Activated CD8-positive, alpha-beta T cell treated with anti-CD3 and anti-CD28 coated beads for 36 hours (primary cell): Measurements from ENCODE around the gene THRAP3. TPM values are rescaled to one million over a fixed set of nuclear protein-coding genes. Genes with fewer than 3 reads are reported as not detected.

Source experiments
- ATAC-seq: fragments of 200-7000 bp; cut with Tn5 transposase; one replicate; pipeline ENCODE4 v1.10.0; 2021; ENCODE audit warnings: mild to moderate bottlenecking, moderate library complexity
- CTCF ChIA-PET: fragments of 350-600 bp; sonication (Branson Sonifier 250); formaldehyde crosslinking; loops from one replicate; lab custom pipeline; 2021; ENCODE audit warnings: antibody characterized with exemption; lab: Charles Lee
- POLR2A ChIA-PET: fragments of 350-600 bp; sonication (Branson Sonifier 250); formaldehyde crosslinking; loops from one replicate; lab custom pipeline; 2021; ENCODE audit warnings: antibody characterized with exemption; lab: Charles Lee
- DNase-seq: peaks from one replicate; pipeline ENCODE4 v3.0.0-alpha.2; 2020
- H3K27ac Mint-ChIP-seq: one replicate; pipeline ENCODE4 v1.8.0; 2021; ENCODE audit warnings: mild to moderate bottlenecking, mixed read lengths
- H3K27me3 Mint-ChIP-seq: one replicate; pipeline ENCODE4 v1.8.0; 2021; ENCODE audit warnings: mixed read lengths
- H3K36me3 Mint-ChIP-seq: one replicate; pipeline ENCODE4 v1.8.0; 2021; ENCODE audit warnings: low read depth, mixed read lengths
- H3K4me1 Mint-ChIP-seq: one replicate; pipeline ENCODE4 v1.8.0; 2021; ENCODE audit warnings: low read depth, mixed read lengths
- H3K4me3 Mint-ChIP-seq: one replicate; pipeline ENCODE4 v1.8.0; 2021; ENCODE audit warnings: mild to moderate bottlenecking, moderate library complexity, mixed read lengths
- H3K9me3 Mint-ChIP-seq: one replicate; pipeline ENCODE4 v1.8.0; 2021; ENCODE audit warnings: mixed read lengths
- CTCF ChIP-seq: fragments of 200-600 bp; IDR thresholded peaks from one replicate; pipeline ENCODE4 v1.8.0; 2022; ENCODE audit warnings: antibody characterized with exemption, mild to moderate bottlenecking
- intact Hi-C: fragments of 100-400 bp; cut with micrococcal nuclease; formaldehyde crosslinking; loops from one replicate; pipeline ENCODE4 v1.10.0; 2022
- total RNA-seq, 2 experiments: library from RNA; stranded (reverse); gene quantifications; one replicate each; pipeline ENCODE4 v1.2.3, GENCODE V29; 2021

THRAP3 gene
- total RNA-seq, 2 experiments from 2014 or later, result 119 to 121 TPM

GRCh38 chr1:36324353-36324703, 100.1 kb downstream of the THRAP3 start:
- intact Hi-C loops, result no loop called here
- H3K4me3 Mint-ChIP-seq, result peak overlapping the region; percentile 75
- peaks cover 4% of the 10 kb centered on the region for H3K36me3 Mint-ChIP-seq
- H3K9me3 Mint-ChIP-seq, result no peaks in the 10 kb centered on the region
- H3K27me3 Mint-ChIP-seq, result peaks cover 5% of the 10 kb centered on the region
- H3K27ac Mint-ChIP-seq, result no peak overlapping the region
- DNase-seq, result no peak
- ChIA-PET POLR2A (interaction anchor here (1.0 to 7.9 kb wide), 5 partner anchors 17 to 73 kb away, joined by 3 to 89 read pairs (median 9); partner anchors contain the start of genes LSM10 and SH3D21), CTCF (interaction anchor here (1.1 to 3.0 kb wide), 8 partner anchors 18 to 192 kb away, joined by 3 to 13 read pairs (median 6); no protein-coding TSS in a partner anchor)
- ATAC-seq, result no peak
- TF ChIP-seq CTCF, result no peak
- H3K4me1 Mint-ChIP-seq, result peaks cover 30% of the 10 kb centered on the region

- H3K4me1 Mint-ChIP-seq, result peaks cover 22% of the 10 kb centered on the region
- H3K27me3 Mint-ChIP-seq, result peaks cover 7% of the 10 kb centered on the region
- POLR2A ChIA-PET, result interaction anchor here (0.8 to 1.8 kb wide), 4 partner anchors 26 to 138 kb away, joined by 3 to 5 read pairs (median 4); partner anchors contain the start of gene MRPS15
- CTCF ChIA-PET, result interaction anchor here (0.7 to 3.0 kb wide), 4 partner anchors 16 to 41 kb away, joined by 3 to 13 read pairs (median 6); no protein-coding TSS in a partner anchor
- peaks cover 3% of the 10 kb centered on the region for H3K36me3 Mint-ChIP-seq
- intact Hi-C loops, result no loop called here
- TF ChIP-seq CTCF, result no peak
- DNase-seq, result peak; percentile 35
- no peak for ATAC-seq
- no peak overlapping the region for H3K27ac Mint-ChIP-seq
- no peaks in the 10 kb centered on the region for H3K9me3 Mint-ChIP-seq
- no peak overlapping the region for H3K4me3 Mint-ChIP-seq
Observed at GRCh38 chr1:36326499-36326898, 102.3 kb downstream of the THRAP3 start.

GRCh38 chr1:36327421-36328087, 103.3 kb downstream of the THRAP3 start:
- ChIA-PET CTCF (interaction anchor here (0.8 to 2.3 kb wide), 3 partner anchors 15 to 178 kb away, joined by 3 to 8 read pairs (median 4); partner anchors contain the start of gene TRAPPC3), POLR2A (interaction anchor here (0.9 to 1.8 kb wide), 3 partner anchors 59 to 178 kb away, joined by 3 to 5 read pairs (median 4); partner anchors contain the start of gene MRPS15)
- H3K27ac Mint-ChIP-seq, result no peak overlapping the region
- peak; percentile 34 for ATAC-seq
- DNase-seq, result no peak
- no peaks in the 10 kb centered on the region for H3K36me3 Mint-ChIP-seq
- peaks cover 7% of the 10 kb centered on the region for H3K27me3 Mint-ChIP-seq
- TF ChIP-seq CTCF, result no peak
- H3K9me3 Mint-ChIP-seq, result no peaks in the 10 kb centered on the region
- H3K4me3 Mint-ChIP-seq, result no peak overlapping the region
- H3K4me1 Mint-ChIP-seq, result peaks cover 17% of the 10 kb centered on the region
- intact Hi-C loops, result no loop called here

- DNase-seq, result no peak
- no peak overlapping the region for H3K4me3 Mint-ChIP-seq
- intact Hi-C loops, result no loop called here
- H3K4me1 Mint-ChIP-seq, result peaks cover 14% of the 10 kb centered on the region
- no peaks in the 10 kb centered on the region for H3K36me3 Mint-ChIP-seq
- H3K27ac Mint-ChIP-seq, result no peak overlapping the region
- H3K9me3 Mint-ChIP-seq, result no peaks in the 10 kb centered on the region
- ChIA-PET CTCF (interaction anchor here (2.3 kb wide), 1 partner anchor 14 kb away, joined by 8 read pairs; no protein-coding TSS in a partner anchor), POLR2A (interaction anchor here (0.9 kb wide), 1 partner anchor 178 kb away, joined by 3 read pairs; no protein-coding TSS in a partner anchor)
- ATAC-seq, result no peak
- TF ChIP-seq CTCF, result no peak
- peaks cover 7% of the 10 kb centered on the region for H3K27me3 Mint-ChIP-seq
Observed at GRCh38 chr1:36328088-36328480, 103.8 kb downstream of the THRAP3 start.

- H3K4me3 Mint-ChIP-seq, result no peak overlapping the region
Observed at GRCh38 chr1:36328713-36329112, 104.5 kb downstream of the THRAP3 start.

More at GRCh38 chr1:36328713-36329112, 104.5 kb downstream of the THRAP3 start:
- no peak for TF ChIP-seq CTCF
- Mint-ChIP-seq H3K9me3 (no peaks in the 10 kb centered on the region), H3K27ac (no peak overlapping the region), H3K27me3 (peaks cover 7% of the 10 kb centered on the region), H3K36me3 (no peaks in the 10 kb centered on the region), H3K4me1 (peaks cover 14% of the 10 kb centered on the region)
- ATAC-seq (no peak), DNase-seq (no peak)
- intact Hi-C loops, result no loop called here
- ChIA-PET CTCF (no interaction called here), POLR2A (interaction anchor here (0.7 kb wide), 1 partner anchor 15 kb away, joined by 3 read pairs; no protein-coding TSS in a partner anchor)
